GM18508 (cell line): Measurements from ENCODE around the gene SGSM1.

Source experiments
- ATAC-seq: cut with Tn5 transposase; IDR thresholded peaks from one replicate; pipeline ENCODE4 v1.9.1; 2021; ENCODE audit warnings: moderate number of reproducible peaks; ENCODE audit not compliant: insufficient read depth, unreplicated experiment

SGSM1 gene

GRCh38 chr22:24803064-24803542 lies 2.9 kb upstream of the SGSM1 start:
- ATAC-seq, result no peak

- no peak for ATAC-seq
These were observed 621 bp downstream of the SGSM1 start for GRCh38 chr22:24806663-24807001.

GRCh38 chr22:24807284-24807950 lies 1.4 kb downstream of the SGSM1 start:
- ATAC-seq, result no peak

- ATAC-seq, result no peak
These were observed 3.3 kb downstream of the SGSM1 start for GRCh38 chr22:24809331-24809730.

GRCh38 chr22:24810043-24810749 lies 4.2 kb downstream of the SGSM1 start:
- ATAC-seq, result no peak

GRCh38 chr22:24812950-24813775 lies 7.2 kb downstream of the SGSM1 start:
- no peak for ATAC-seq

- ATAC-seq, result no peak
These were observed 8.1 kb downstream of the SGSM1 start for GRCh38 chr22:24813861-24814770.

- no peak for ATAC-seq
These were observed 10.8 kb downstream of the SGSM1 start for GRCh38 chr22:24816806-24817205.

- no peak for ATAC-seq
These were observed 13.5 kb downstream of the SGSM1 start for GRCh38 chr22:24819487-24819886.

- no peak for ATAC-seq
These were observed 14.0 kb downstream of the SGSM1 start for GRCh38 chr22:24819911-24820461.

- no peak for ATAC-seq
These were observed 16.5 kb downstream of the SGSM1 start for GRCh38 chr22:24822471-24822870.

- no peak for ATAC-seq
These were observed 17.8 kb downstream of the SGSM1 start for GRCh38 chr22:24823787-24824186.

GRCh38 chr22:24824250-24824649 lies 18.2 kb downstream of the SGSM1 start:
- no peak for ATAC-seq

- no peak for ATAC-seq
These were observed 18.9 kb downstream of the SGSM1 start for GRCh38 chr22:24824915-24825314.

- ATAC-seq, result no peak
These were observed 20.8 kb downstream of the SGSM1 start for GRCh38 chr22:24826710-24827285.

GRCh38 chr22:24827296-24827695 lies 21.3 kb downstream of the SGSM1 start:
- ATAC-seq, result no peak

- no peak for ATAC-seq
These were observed 24.4 kb downstream of the SGSM1 start for GRCh38 chr22:24830205-24830979.

- ATAC-seq, result no peak
These were observed 25.7 kb downstream of the SGSM1 start for GRCh38 chr22:24831687-24832086.
